SKM-1 treated with dmso at 0.1 percent for 144 hours (cell line): ENCODE measurements around the gene COTL1.
A peak's percentile ranks its signal among the peaks of the same experiment; 100 is the strongest.

ENCODE experiments used
- DNase-seq: peaks from one replicate; lab custom pipeline; 2025; ENCODE audit not compliant: unreplicated experiment; lab: John Stamatoyannopoulos, UW

Gene COTL1

GRCh38 chr16:84555418-84556196, 62.3 kb downstream of the COTL1 start:
- DNase-seq = no peak

GRCh38 chr16:84554627-84555328, 63.1 kb downstream of the COTL1 start:
- DNase-seq = no peak

GRCh38 chr16:84553873-84554399, 63.9 kb downstream of the COTL1 start:
- no peak for DNase-seq

GRCh38 chr16:84552135-84552534, 65.7 kb downstream of the COTL1 start:
- peak; percentile 9 for DNase-seq

- no peak for DNase-seq
Observed at GRCh38 chr16:84550096-84550495, 67.8 kb downstream of the COTL1 start.

- no peak for DNase-seq
Observed at GRCh38 chr16:84548971-84549844, 68.7 kb downstream of the COTL1 start.

GRCh38 chr16:84548508-84548907, 69.4 kb downstream of the COTL1 start:
- no peak for DNase-seq

- no peak for DNase-seq
Observed at GRCh38 chr16:84547546-84548061, 70.3 kb downstream of the COTL1 start.

GRCh38 chr16:84546669-84547545, 71.0 kb downstream of the COTL1 start:
- no peak for DNase-seq

GRCh38 chr16:84545114-84545737, 72.7 kb downstream of the COTL1 start:
- no peak for DNase-seq

GRCh38 chr16:84544031-84544773, 73.7 kb downstream of the COTL1 start:
- no peak for DNase-seq

GRCh38 chr16:84543253-84543652, 74.6 kb downstream of the COTL1 start:
- DNase-seq = no peak

- no peak for DNase-seq
Observed at GRCh38 chr16:84541999-84542817, 75.7 kb downstream of the COTL1 start.

- DNase-seq = no peak
Observed at GRCh38 chr16:84540194-84540593, 77.7 kb downstream of the COTL1 start.

- no peak for DNase-seq
Observed at GRCh38 chr16:84538222-84538840, 79.5 kb downstream of the COTL1 start.

- no peak for DNase-seq
Observed at GRCh38 chr16:84537491-84538151, 80.3 kb downstream of the COTL1 start.

GRCh38 chr16:84535851-84536250, 82.0 kb downstream of the COTL1 start:
- DNase-seq = no peak
